Ammon's horn (tissue), 1 donor: ENCODE results near the gene HSF4.
A peak's percentile ranks its signal among the peaks of the same experiment; 100 is the strongest.
"Not testable (repeated sequence)": the region's sequence is repeated elsewhere in the genome, so short reads cannot be mapped to it uniquely, and the experiment has no call there.

Experiments used
- DNase-seq: peaks from one replicate; pipeline ENCODE4 v3.0.0-alpha.2; 2016; ENCODE audit warnings: low spot score

The HSF4 gene, protein sequence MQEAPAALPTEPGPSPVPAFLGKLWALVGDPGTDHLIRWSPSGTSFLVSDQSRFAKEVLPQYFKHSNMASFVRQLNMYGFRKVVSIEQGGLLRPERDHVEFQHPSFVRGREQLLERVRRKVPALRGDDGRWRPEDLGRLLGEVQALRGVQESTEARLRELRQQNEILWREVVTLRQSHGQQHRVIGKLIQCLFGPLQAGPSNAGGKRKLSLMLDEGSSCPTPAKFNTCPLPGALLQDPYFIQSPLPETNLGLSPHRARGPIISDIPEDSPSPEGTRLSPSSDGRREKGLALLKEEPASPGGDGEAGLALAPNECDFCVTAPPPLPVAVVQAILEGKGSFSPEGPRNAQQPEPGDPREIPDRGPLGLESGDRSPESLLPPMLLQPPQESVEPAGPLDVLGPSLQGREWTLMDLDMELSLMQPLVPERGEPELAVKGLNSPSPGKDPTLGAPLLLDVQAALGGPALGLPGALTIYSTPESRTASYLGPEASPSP

DNA sequence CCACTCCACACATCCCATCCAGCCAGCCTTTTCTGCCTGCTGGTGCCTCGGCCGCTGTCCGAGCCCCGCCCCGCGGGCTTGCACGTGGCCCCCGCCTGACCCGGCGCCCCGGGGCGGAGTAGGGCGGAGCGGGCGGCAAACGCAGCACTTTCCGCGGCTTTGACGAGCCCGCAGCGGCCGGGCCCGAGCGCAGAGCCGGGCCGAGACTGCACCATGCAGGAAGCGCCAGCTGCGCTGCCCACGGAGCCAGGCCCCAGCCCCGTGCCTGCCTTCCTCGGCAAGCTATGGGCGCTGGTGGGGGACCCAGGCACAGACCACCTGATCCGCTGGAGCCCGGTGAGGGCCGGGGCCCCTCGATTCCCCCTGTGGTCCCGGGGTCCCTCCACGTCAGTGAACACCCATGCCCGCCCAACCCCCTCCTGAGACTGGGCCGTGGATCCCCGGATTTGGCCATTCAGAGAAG lies at the start of gene HSF4:
Gene HSF4, plus strand, starts transcription at position 147 of the 463 bp plus-strand sequence. Its CDS starts 67 bp downstream, at position 214.
- DNase-seq, result no peak

DNA sequence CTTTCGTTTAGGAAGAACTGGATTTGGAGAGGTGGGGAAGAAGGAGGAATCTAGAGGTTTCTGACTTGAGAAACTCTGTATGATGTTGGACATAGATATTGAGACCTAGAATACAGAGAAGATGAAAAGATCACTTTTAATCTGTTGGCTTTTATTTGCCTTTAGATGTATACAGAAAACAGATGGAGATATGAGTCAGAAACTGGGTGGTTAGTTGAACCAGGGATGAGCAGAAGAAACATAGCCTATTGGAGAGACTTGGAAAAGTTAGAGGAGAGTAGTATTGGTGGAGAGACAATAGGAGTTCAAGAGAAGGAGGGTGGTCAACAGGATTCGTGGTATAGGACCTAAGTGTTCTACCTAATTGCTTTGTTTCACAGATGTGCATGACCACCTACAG lies 49.8 kb upstream of the HSF4 start:
- no peak for DNase-seq

DNA sequence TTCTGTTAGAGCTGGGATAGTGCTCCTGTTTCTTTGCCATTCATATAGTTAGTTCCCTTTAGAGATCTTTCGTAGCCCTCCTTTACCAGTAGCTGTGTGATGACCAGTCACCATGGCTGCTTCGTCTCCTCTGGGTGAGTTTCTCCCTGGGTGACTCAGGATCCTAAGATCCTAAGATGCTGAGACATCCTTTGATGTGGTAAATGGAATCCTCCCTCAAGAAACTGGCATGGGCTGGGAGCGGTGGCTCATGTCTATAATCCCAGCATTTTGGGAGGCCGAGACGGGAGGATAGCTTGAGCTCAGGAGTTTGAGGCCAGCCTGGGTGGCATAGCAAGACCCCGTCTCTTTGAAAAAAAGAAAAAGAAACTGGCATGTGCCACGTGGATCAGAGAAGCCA lies 48.9 kb upstream of the HSF4 start:
- DNase-seq, result no peak

DNA sequence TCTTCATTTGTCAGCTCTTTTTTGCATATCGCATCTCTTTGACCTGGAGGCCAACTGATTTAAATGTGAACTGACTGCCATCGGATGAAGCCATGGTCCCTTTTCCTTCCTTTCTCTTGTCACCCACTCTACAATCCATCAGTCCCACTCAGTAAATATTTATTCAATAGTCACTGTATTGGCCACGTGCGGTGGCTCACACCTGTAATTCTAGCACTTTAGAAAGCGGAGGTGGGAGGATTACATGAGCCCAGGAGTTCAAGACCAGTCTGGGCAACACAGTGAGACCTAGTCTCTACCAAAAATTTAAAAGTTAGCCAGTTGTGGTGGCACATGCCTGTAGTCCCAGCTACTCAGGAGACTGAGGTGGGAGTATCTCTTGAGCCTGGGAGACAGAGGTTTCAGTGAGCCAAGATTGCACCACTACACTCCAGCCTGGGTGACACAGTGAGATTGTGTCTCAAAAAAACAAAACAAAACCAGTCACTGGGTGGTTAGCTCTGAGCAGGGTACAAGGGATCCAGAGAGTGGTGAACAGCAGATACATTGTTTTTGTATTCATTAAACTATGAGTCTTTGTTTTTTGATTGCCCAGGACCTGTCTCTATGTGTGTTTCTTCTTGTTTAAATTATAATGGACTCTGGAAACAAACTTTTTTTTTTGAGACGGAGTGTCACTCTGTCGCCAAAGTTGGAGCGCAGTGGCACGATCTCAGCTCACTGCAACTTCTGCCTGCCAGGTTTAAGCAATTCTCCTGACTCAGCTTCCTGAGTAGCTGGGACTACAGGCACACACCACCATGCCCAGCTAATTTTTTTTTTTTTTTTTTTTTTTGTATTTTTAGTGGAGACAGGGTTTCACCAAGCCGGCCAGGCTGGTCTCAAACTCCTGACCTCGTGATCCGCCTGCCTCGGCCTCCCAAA lies 47.9 kb upstream of the HSF4 start:
- DNase-seq, result peak; percentile 67

DNA sequence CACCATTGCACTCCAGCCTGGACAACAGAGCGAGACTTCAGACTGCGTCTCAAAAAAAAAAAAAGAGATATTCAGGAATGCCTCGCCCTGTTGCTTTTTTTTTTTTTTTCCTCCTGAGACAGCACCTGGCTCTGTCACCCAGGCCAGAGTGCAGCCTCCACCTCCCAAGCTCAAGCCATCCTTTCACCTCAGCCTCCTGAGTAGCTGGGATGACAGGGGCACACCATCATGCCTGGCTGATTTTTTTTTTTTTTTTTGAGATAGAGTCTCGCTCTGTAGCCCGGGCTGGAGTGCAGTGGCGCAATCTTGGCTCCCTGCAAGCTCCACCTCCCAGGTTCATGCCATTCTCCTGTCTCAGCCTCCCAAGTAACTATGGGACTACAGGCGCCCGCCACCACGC lies 46.8 kb upstream of the HSF4 start:
- no peak for DNase-seq

DNA sequence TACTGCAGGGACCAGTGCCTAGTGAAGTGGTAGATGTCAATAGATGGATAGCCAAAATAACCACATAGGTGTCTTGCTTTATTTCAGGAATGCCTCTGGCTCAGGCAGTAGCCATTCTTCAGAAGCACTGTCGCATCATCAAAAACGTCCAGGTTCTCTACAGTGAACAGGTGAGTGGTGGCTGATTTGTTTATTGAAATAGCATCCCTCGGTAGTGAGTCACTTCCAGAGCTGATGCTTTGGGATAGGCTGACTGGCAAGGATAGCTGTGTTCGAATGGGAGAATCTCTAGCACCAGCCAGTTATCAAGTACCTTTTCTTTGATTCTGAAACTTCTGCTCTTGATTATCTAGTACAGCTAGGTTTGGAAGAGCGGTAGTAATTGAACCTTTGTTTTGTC lies 44.5 kb upstream of the HSF4 start:
- no peak for DNase-seq

DNA sequence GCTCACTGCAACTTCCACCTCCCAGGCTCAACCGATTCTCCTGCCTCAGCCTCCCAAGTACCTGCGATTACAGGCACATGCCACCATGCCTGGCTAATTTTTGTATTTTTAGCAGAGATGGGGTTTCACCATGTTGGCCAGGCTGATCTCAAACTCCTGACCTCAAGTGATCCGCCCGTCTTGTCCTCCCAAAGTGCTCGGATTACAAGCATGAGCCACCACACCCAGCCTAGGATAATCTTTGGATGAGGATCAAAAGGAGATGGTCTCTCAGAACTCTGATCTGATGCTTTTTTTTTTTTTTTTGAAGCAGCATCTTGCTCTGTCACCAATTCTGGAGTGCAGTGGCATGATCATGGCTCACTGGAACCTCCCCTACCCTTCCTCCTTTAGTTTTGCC lies 41.7 kb upstream of the HSF4 start:
- DNase-seq, result not testable (repeated sequence)

DNA sequence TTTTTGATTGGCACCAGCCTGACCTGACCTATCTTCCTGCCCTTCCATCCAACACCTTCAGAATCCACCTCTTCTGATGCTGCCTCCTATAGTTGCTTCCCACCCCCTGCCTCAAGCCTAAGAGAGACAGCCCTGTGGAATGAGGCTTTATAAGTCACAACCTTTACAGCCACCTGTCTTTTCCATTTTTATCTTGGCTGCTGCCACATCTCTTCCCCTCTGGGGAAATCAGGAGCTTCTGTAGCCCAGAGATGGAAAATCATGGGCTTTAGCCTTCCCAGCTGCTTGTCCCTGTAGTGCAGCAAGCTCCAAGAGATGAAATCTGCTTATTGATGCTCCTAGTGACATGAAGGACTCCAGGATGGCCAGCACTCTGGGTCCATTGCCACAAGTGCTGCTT lies 36.1 kb upstream of the HSF4 start:
- no peak for DNase-seq

DNA sequence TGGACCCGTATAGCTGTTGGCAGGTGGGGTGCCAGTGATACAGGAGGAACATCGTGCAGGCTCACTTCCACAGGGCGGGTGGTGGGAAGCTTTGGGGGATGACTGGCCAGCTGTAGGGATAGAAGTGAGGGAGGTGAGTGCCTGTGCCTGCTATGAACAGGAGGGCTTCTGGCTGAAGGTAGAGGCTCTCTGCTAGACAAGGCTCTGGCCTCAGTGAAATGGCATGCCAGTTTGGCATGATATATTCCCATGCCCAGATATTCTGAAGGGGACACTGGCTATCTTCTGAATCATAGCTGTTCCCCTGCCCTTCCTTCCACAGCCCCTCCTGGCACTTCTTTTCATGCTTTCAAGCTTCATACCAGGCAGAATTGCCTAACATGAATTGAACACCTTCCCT lies 35.7 kb upstream of the HSF4 start:
- no peak for DNase-seq

DNA sequence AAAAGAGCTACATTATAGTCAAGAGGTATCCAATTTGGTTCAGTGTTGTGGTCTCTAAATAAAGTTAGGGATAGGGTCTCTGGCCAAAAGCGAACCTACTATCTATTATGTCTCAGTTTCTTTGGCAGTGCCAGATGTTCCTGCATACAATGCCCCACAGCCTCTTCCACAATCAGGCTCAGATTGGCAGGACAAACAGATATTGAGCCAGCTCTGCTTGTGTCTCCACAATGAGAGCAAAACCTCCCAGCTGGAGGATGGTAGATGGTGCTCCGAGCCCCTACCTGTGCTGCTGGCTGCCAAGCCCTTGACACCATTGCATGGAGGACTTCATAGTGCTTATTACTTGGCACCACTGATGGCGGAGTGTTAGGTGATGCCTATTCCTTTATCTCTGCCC lies 35.1 kb upstream of the HSF4 start:
- peak; percentile 62 for DNase-seq

DNA sequence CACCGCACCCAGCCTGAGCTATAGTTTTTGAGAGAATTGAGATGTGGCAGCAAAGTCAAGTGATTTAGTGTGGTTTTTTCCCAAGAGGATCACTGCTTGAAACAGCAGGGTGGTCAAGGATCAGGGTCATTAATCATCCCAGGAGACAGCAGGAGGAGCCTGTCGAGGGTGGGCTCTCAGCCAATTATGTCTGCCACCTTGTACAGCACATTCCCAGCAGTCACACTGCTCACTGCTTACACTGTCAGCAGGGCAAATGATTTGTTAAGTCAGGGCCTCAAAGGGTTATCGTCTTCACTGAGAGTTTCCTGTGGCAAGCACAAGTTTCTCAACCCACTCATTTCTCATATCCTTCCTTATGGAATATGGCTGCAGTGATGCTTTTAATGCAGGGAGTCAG lies 26.9 kb upstream of the HSF4 start:
- DNase-seq, result no peak

DNA sequence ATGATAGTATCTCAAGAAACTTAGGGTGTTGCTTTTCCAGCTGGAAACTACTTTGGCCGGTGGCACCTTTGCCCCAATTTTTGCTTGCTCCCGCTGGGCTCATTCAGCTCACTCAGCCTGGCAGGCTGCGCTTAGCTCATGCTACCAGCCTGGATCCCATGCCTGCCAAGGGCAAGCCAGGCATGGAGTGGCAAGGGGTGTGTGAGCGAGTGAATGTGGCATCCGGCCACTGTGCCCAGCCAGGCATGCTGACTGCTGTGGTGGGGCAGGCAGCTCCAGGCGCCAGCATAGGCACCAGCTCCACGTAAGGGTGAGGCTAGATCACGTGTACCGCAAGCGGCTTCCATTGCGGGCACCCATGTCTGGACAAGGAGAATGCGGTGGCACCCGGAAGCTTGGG lies 23.2 kb upstream of the HSF4 start:
- no peak for DNase-seq

DNA sequence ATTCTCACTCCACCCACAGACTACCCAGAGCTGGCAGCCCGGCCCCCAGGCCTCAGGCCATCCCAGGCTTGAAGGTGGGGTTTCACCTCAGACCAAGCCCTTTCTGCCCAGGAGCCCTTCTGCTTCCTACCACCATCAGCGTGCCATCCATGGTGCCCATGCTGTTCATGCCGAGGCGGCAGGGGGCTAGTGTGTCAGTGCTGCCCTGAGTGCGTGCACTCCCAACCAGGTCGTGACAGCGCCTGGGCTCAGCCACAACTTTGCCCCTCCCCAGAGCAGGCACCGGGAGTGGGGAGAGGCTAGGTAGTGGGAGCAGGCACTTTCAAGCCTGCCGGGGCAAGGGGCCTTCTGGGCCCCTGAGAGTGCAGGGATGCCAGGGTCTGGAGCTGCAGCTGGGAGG lies 22.2 kb upstream of the HSF4 start:
- no peak for DNase-seq

DNA sequence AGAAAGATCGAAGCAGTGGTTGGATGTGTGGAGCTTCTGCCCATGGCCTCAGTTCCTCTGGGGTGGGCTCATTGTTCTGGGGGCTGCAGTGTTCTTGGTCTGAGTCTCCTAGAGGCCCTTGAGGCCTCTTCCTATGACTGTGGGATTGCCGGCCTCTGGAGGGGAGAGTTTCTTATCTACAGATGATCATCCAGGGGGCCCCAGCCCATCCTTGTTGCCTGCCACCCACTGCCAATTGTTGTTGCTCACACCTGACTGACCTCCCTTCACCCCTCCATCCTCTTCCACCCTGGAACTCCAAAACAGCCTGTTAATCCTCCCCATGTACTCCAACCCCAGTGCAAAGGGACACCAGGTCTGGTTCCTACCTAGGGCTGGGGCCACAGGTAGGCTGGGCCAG lies 19.6 kb upstream of the HSF4 start:
- no peak for DNase-seq

DNA sequence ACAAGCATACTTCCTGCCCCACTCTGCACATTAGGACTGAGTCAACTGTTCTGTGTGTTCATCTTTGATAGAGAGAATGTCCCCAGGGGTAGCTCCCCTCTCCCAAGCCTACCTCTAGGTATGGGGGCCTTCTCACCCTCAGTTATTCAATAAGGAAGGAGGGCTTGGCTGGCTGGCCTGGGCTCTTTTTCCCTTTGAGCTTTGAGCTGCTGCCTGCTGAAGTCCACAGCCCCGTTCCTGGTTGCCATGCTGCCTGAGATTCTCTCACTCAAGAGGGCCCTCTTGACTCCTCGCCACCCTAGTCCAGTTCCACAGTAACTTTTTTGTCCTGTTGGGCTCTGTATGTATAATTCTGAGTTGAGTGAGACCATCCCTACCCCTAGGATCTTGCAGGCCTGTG lies 18.8 kb upstream of the HSF4 start:
- DNase-seq, result no peak

DNA sequence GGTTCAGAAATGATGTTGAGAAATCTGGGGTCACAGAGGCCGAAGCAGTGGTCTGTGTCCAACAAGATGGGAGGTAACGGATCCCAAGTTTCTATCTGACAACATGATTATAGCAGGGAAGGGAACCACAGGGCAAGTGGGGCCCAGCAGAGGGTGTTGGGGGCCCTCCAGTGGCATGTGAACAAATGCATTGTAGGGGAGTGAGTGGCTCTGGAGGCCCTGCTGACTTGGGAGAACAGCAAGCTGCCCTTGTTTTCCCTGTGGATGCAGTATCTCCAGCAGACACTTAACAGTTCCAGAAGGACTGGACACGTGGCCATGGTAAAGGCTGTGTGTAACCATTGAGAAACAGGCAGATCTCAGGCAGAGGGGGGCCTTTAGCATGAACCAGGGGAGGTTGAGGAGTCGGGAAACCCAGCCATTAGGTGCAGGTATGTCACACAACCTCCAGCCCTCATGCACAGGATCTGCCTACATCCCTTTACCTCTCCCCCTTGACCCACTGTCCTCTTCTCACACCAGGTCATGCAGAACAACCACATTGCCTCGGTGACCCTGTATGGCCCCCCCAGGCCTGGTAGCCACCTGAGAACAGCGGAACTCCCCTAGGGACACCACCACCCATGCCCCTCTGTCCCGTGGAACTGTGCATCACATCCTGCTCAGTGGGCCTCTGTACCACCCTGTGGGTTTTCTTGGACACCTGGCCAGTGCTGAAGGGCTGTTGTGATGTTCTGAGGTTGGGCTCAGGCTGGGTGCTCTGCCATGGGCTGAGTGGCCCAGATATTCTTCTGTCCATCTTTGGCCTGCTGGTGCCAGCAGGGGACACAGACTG lies 17.8 kb upstream of the HSF4 start:
- DNase-seq, result no peak

DNA sequence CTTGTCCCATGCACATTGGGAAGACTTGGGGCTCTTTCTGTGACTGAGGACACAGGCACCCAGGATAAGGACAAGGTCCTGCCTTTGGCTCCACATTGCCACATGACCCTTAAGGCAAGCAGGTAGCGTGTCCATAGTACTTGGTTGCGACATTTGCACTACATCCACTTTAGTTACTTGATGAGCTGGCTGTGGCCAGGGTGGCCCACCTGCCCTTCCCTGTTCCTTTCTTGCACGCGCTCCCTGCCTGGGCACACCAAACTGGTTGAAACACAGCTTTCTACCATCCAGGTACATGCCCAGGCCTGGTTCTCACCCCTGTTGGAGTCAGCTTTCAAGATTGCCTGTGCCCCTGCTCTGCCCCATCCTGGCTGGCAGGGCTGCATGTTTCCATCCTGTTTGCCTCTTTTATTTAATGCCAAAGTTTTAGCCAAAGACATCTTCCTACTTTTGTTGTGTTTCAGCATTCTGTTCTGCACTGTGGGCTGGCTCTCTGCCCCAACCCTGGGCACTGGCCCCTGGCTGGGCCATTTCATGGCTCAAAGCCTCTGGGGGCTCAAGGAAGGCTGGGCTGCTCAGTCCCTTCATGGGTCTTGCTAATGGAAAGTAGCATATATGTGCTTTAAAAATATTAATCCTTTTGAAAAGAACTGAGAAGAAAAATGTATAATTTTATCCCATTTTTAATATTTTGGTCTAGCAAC lies 17.0 kb upstream of the HSF4 start:
- DNase-seq, result no peak

DNA sequence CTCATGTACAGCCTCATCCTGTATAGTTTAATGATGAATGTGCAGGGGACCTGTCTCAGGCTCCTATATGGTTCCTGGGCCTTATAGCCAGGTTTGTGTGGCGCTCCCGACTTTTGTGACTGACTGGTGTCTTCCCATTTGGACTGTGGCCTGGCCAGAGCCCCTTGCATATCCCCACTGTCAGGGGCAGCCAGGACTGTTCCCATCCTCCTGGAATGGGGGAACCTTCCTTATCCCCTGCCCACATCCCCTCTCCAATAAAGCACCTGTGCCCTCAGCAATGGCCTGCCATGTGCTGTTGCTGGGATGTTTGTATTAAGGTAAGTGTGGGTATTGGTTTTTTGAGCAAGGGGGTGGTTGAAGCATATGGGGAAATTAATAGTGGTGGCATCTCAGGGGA lies 16.3 kb upstream of the HSF4 start:
- no peak for DNase-seq

DNA sequence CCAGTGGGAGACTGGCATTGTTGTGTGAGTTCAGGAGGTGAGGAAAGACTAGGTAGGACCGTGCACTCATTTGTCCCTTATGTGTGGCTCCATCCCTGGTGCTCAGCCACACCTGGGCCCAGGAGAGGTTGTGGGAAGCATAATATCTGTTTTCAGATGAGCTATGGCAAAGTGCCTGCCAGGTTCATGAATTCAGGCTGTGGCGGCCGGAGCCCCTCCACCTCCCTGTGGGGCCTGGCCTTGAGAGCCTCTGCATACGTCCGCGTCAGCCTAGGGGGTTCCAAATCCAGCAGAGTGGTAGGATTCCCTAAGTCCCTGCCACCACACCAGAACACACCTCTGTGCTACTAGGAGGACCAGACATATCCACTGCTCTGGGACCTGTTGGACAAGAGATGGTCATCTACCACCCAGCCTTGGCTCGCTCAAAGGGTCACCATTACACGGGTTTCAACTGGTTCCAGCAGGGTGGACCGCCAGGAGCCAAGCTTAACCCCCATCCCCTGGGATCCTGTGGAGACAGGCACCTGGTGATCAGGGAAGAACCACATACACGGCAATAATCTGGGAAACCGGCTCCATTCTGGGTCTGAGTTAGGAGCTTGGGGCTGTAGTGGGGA lies 15.8 kb upstream of the HSF4 start:
- no peak for DNase-seq

DNA sequence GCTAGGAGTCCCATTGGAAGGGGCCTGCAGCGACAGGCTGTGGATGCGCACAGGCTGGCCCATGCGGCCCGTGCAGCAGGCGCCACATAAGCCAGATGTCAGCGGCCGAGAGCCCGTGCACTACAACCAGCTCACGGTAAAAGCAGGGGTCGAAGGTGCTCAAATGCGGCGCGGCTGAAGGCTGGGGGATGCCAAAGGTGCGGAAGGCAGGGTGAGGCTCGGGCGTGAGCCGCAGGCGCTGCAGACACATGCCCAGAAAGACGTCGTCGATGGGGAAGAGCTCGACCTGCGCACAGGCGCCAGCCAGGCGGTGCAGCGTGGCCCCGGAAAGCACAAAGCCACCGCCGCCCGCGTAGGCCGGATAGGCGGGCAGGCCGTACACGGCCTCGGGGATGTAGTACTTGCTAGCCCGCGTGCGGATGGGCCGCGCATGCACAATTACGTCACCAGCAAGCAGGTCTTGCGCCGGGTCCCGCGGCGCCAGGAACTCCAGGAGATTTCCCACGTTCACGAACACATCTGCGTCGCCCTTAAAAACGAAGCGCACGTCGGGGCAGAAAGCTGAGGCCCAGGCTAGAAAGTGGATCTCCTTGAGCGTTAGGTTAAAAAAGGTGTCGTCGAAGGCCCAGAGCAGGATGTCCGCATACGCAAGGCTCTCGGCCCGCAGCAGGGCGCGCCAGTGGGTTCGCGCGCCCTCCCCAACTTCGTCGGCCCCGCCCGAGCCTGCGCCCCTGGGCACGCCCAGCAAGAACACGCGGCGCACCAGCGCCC lies 15.1 kb upstream of the HSF4 start:
- DNase-seq, result no peak
